NK-92 (cell line): ENCODE measurements around the gene RPTOR.

Experiments
- DNase-seq: peaks from one replicate; lab custom pipeline; 2025; ENCODE audit not compliant: unreplicated experiment; lab: John Stamatoyannopoulos, UW

RPTOR gene

GRCh38 chr17:80839970-80840369, 295.3 kb downstream of the RPTOR start:
- no peak for DNase-seq

- no peak for DNase-seq
Observed at GRCh38 chr17:80842456-80843013, 297.9 kb downstream of the RPTOR start.

- no peak for DNase-seq
Observed at GRCh38 chr17:80843741-80844156, 299.1 kb downstream of the RPTOR start.

- DNase-seq: no peak
Observed at GRCh38 chr17:80844418-80844990, 299.9 kb downstream of the RPTOR start.

- DNase-seq: no peak
Observed at GRCh38 chr17:80845069-80845862, 300.6 kb downstream of the RPTOR start.

- DNase-seq: no peak
Observed at GRCh38 chr17:80845863-80846671, 301.4 kb downstream of the RPTOR start.

- no peak for DNase-seq
Observed at GRCh38 chr17:80846932-80847331, 302.3 kb downstream of the RPTOR start.

GRCh38 chr17:80847496-80848230, 303.0 kb downstream of the RPTOR start:
- DNase-seq: no peak

GRCh38 chr17:80848449-80849102, 303.9 kb downstream of the RPTOR start:
- no peak for DNase-seq

GRCh38 chr17:80849119-80849518, 304.5 kb downstream of the RPTOR start:
- no peak for DNase-seq

GRCh38 chr17:80850109-80850508, 305.5 kb downstream of the RPTOR start:
- no peak for DNase-seq

GRCh38 chr17:80850817-80851216, 306.2 kb downstream of the RPTOR start:
- no peak for DNase-seq

GRCh38 chr17:80851277-80851925, 306.8 kb downstream of the RPTOR start:
- no peak for DNase-seq

GRCh38 chr17:80852476-80853015, 307.9 kb downstream of the RPTOR start:
- DNase-seq: no peak

- no peak for DNase-seq
Observed at GRCh38 chr17:80853076-80853475, 308.4 kb downstream of the RPTOR start.

GRCh38 chr17:80854220-80854619, 309.6 kb downstream of the RPTOR start:
- DNase-seq: no peak

- no peak for DNase-seq
Observed at GRCh38 chr17:80855196-80855947, 310.7 kb downstream of the RPTOR start.

GRCh38 chr17:80855948-80856862, 311.6 kb downstream of the RPTOR start:
- DNase-seq: no peak
